IPS DF 4.7 (cell line): ENCODE results near the gene PIPOX.

Experiments
- DNase-seq: peaks from one replicate; pipeline ENCODE4 v3.0.0-alpha.2; 2013; ENCODE audit warnings: low spot score; ENCODE audit errors: extremely low read depth

Gene PIPOX

GRCh38 chr17:29096094-29096493 is 53.2 kb downstream of the PIPOX start:
- DNase-seq: no peak

- DNase-seq: no peak
Measured at GRCh38 chr17:29099527-29099926, 56.6 kb downstream of the PIPOX start.

- DNase-seq: no peak
Measured at GRCh38 chr17:29100296-29100695, 57.4 kb downstream of the PIPOX start.

- DNase-seq: no peak
Measured at GRCh38 chr17:29102046-29102445, 59.1 kb downstream of the PIPOX start.

GRCh38 chr17:29102741-29103181 is 59.8 kb downstream of the PIPOX start:
- DNase-seq: no peak

- DNase-seq: no peak
Measured at GRCh38 chr17:29103341-29103740, 60.4 kb downstream of the PIPOX start.
